ENCODE data around the gene MTOR.

MTOR gene

DNA sequence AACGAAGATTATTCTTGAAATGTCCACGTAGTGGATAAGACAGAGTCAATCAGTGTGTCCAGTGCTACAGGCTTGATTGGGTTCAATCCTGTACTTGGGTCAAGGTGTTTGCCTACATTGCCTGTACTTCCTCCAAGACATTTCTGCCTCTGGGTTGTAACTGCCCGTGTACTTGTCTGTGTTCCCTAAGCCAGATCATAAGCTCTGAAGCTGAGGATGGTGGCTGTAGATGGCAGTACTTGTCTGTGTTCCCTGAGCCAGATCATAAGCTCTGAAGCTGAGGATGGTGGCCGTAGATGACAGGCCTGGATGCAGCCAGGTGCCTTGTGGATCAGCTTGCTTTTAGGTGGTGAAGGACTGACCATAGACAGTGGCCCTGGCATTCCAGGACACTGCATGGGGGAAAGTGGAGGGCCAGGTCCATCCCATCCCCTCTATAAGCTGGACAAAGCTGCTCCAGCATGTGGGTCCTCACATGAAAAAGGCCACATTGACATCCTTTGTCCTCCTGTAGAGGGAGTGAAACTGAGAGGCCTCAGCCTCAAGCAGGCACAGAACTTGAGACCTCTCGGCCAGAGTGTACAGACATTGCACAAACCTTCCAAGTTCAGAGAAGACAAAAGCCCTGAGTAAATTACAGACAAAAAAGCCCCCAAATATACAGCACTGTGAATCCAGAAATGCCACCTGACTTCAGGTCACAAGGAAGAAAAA is 200.5 kb downstream of the MTOR start:
- H3K9me3 ChIP-seq (replicated peaks; ENCODE audit: insufficient read depth, low read length): no peaks in the 10 kb centered on the region
- H4K20me1 ChIP-seq (ENCODE audit: insufficient read depth, low read length): no peaks in the 10 kb centered on the region
- no peak overlapping the region for H3K4me2 ChIP-seq (ENCODE audit: low read depth, low read length)
- peaks cover 8% of the 10 kb centered on the region for H3F3A ChIP-seq (ENCODE audit: insufficient read depth, low read length)
- H3K4me3 ChIP-seq (ENCODE audit: low read length): no peak overlapping the region
- TF ChIP-seq EZH2 (optimal IDR thresholded peaks at IDR 0.05; ENCODE audit: low read depth, low read length) (no peak), CTCF (IDR thresholded peaks at IDR 0.05; ENCODE audit: low read length) (no peak), EZH2phosphoT487 (IDR thresholded peaks at IDR 0.05; ENCODE audit: low read length) (no peak)
- H2AFZ ChIP-seq (ENCODE audit: low read length): no peak overlapping the region
- H3K4me1 ChIP-seq (ENCODE audit: low read length): peaks cover 10% of the 10 kb centered on the region
- no peak overlapping the region for H3K9ac ChIP-seq (ENCODE audit: low read length)
- no peaks in the 10 kb centered on the region for H3K9me2 ChIP-seq (replicated peaks; ENCODE audit: insufficient read depth, low read length)
- no peak overlapping the region for H3K27ac ChIP-seq (ENCODE audit: low read length)
- peaks cover 42% of the 10 kb centered on the region for H3K79me2 ChIP-seq (ENCODE audit: low read length)
- DNase-seq: no peak
- peaks cover 7% of the 10 kb centered on the region for H3K36me3 ChIP-seq (replicated peaks; ENCODE audit: insufficient read depth, low read length)
- no peaks in the 10 kb centered on the region for H3K27me3 ChIP-seq (replicated peaks; ENCODE audit: insufficient read depth, low read length)

- Histone ChIP-seq H3F3A (ENCODE audit: insufficient read depth, low read length) (peaks cover 8% of the 10 kb centered on the region), H3K36me3 (replicated peaks; ENCODE audit: insufficient read depth, low read length) (peaks cover 5% of the 10 kb centered on the region), H2AFZ (ENCODE audit: low read length) (peak within 1 kb of the TSS; percentile 98), H4K20me1 (ENCODE audit: insufficient read depth, low read length) (no peaks in the 10 kb centered on the region), H3K4me2 (ENCODE audit: low read depth, low read length) (peak within 1 kb of the TSS; percentile 87), H3K27ac (ENCODE audit: low read length) (peak within 1 kb of the TSS; percentile 55), H3K9ac (ENCODE audit: low read length) (peak within 1 kb of the TSS; percentile 95), H3K27me3 (replicated peaks; ENCODE audit: insufficient read depth, low read length) (no peaks in the 10 kb centered on the region), H3K79me2 (ENCODE audit: low read length) (peaks cover 42% of the 10 kb centered on the region), H3K4me1 (ENCODE audit: low read length) (peaks cover 10% of the 10 kb centered on the region), H3K9me2 (replicated peaks; ENCODE audit: insufficient read depth, low read length) (no peaks in the 10 kb centered on the region), H3K4me3 (ENCODE audit: low read length) (peak within 1 kb of the TSS; percentile 99), H3K9me3 (replicated peaks; ENCODE audit: insufficient read depth, low read length) (no peaks in the 10 kb centered on the region)
- DNase-seq: peak; percentile 95
- no peak for TF ChIP-seq CTCF (IDR thresholded peaks at IDR 0.05; ENCODE audit: low read length)
- TF ChIP-seq EZH2phosphoT487 (IDR thresholded peaks at IDR 0.05; ENCODE audit: low read length): no peak
- TF ChIP-seq EZH2 (optimal IDR thresholded peaks at IDR 0.05; ENCODE audit: low read depth, low read length): no peak
Observed at GRCh38 chr1:11059968-11060830, 202.2 kb downstream of the MTOR start, which contains the start of gene SRM. SRM (minus strand) TSS chr1:11060018; CDS start chr1:11059943, 75 bp downstream.

DNA sequence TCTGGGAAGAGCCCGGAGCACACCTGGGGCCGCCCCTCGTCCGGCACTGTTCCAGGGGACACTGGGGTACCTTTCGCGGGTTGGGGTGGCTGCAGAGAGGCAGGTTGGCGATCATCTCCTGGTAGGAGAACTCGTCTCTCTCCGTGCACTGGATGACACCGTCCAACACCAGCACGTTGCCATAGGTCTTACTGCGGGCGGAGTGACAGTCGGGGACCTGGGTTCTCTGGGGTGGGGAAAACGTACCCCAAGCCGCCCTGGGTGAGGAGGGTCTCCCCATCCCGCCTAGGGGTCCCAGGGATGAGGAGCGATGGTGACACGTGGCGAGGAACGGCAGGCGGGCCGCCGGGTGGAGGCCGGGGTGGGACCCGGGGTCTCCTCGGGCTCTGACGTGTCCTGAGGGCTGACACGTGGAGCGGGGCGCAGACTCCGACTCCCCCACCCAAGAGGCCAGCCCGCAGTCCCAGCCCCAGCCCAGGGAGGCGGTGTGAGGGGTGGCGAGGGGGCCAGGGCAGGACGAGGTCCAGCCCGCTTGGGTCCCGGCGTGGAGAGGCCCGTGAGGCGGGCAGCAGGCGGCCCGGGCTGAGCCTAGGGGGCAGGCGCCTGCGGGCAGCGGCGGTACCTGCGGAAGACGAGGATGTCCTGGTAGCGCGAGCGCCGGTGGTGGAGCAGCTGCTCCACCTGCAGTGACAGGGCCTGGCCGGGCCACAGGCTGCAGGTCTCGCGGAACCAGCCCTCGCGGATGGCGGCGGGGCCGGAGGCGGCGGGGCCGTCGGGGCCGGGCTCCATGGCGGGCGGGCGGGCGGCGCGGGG is 203.0 kb downstream of the MTOR start:
- H3K27ac ChIP-seq (ENCODE audit: low read length): peak overlapping the region; percentile 10; the same call in 1 of the 2 replicates
- peak; percentile 24 for DNase-seq

More for the DNA sequence above, 203.0 kb downstream of the MTOR start:
- TF ChIP-seq EZH2phosphoT487 (IDR thresholded peaks at IDR 0.05; ENCODE audit: low read length) (no peak), EZH2 (optimal IDR thresholded peaks at IDR 0.05; ENCODE audit: low read depth, low read length) (no peak), CTCF (IDR thresholded peaks at IDR 0.05; ENCODE audit: low read length) (no peak)
- H3F3A ChIP-seq (ENCODE audit: insufficient read depth, low read length): peaks cover 11% of the 10 kb centered on the region
- no peaks in the 10 kb centered on the region for H3K9me3 ChIP-seq (replicated peaks; ENCODE audit: insufficient read depth, low read length)
- H3K9me2 ChIP-seq (replicated peaks; ENCODE audit: insufficient read depth, low read length): no peaks in the 10 kb centered on the region
- H3K36me3 ChIP-seq (replicated peaks; ENCODE audit: insufficient read depth, low read length): no peaks in the 10 kb centered on the region; the same call in none of the 2 replicates
- H3K27me3 ChIP-seq (replicated peaks; ENCODE audit: insufficient read depth, low read length): no peaks in the 10 kb centered on the region
- 0 out of 2 replicates have a peak, but pooled peaks cover 1% of the 10 kb centered on the region for H4K20me1 ChIP-seq (ENCODE audit: insufficient read depth, low read length)
- H2AFZ ChIP-seq (ENCODE audit: low read length): peak overlapping the region; percentile 85
- H3K4me2 ChIP-seq (ENCODE audit: low read depth, low read length): peak overlapping the region; percentile 87
- H3K79me2 ChIP-seq (ENCODE audit: low read length): peaks cover 42% of the 10 kb centered on the region
- peak overlapping the region; percentile 95 for H3K9ac ChIP-seq (ENCODE audit: low read length)
- peak overlapping the region; percentile 99 for H3K4me3 ChIP-seq (ENCODE audit: low read length)
- H3K4me1 ChIP-seq (ENCODE audit: low read length): peaks cover 10% of the 10 kb centered on the region
